Caki2 (cell line): ENCODE data around the gene NMUR1. TPM values are rescaled to one million over a fixed set of nuclear protein-coding genes. Genes with fewer than 3 reads are reported as not detected.
A peak's percentile ranks its signal among the peaks of the same experiment; 100 is the strongest.

Experiments
- DNase-seq: peaks from one replicate; pipeline ENCODE4 v3.0.0-alpha.2; 2015; ENCODE audit warnings: low read depth
- in situ Hi-C: cut with HindIII; loops from 2 replicates; pipeline ENCODE4 v1.10.0; 2016; ENCODE audit warnings: low sequenced_read_pairs, low pct_unique_long_range_greater_than_20kb, mixed read lengths
- total RNA-seq: library from RNA; depleted of rRNA; stranded (reverse); fragments of >200 nt; shearing (Covaris generic); gene quantifications from 2 replicates; pipeline ENCODE4 v1.2.3, GENCODE V29; 2014; ENCODE audit warnings: low replicate concordance

Gene NMUR1
- total RNA-seq, 1 experiment from 2014 or later: not detected

GRCh38 chr2:231512222-231512621 lies 18.0 kb downstream of the NMUR1 start:
- in situ Hi-C loops: no loop called here
- DNase-seq: no peak

GRCh38 chr2:231503766-231504165 lies 26.5 kb downstream of the NMUR1 start:
- in situ Hi-C loops: no loop called here
- DNase-seq: no peak

GRCh38 chr2:231502596-231502995 lies 27.6 kb downstream of the NMUR1 start:
- no peak for DNase-seq
- in situ Hi-C loops: no loop called here

GRCh38 chr2:231497651-231498050 lies 32.6 kb downstream of the NMUR1 start:
- in situ Hi-C loops: no loop called here
- DNase-seq: no peak

- no peak for DNase-seq
- in situ Hi-C loops: no loop called here
Measured at GRCh38 chr2:231494669-231495068, 35.6 kb downstream of the NMUR1 start.

GRCh38 chr2:231490801-231491200 lies 39.4 kb downstream of the NMUR1 start:
- in situ Hi-C loops: no loop called here
- DNase-seq: no peak

- in situ Hi-C loops: no loop called here
- no peak for DNase-seq
Measured at GRCh38 chr2:231489990-231490389, 40.3 kb downstream of the NMUR1 start.

- DNase-seq: no peak
- in situ Hi-C loops: no loop called here
Measured at GRCh38 chr2:231488331-231488730, 41.9 kb downstream of the NMUR1 start.

- no peak for DNase-seq
- in situ Hi-C loops: no loop called here
Measured at GRCh38 chr2:231486851-231487596, 43.2 kb downstream of the NMUR1 start.

- in situ Hi-C loops: no loop called here
- no peak for DNase-seq
Measured at GRCh38 chr2:231483398-231484329, 46.6 kb downstream of the NMUR1 start.

GRCh38 chr2:231482806-231483391 lies 47.3 kb downstream of the NMUR1 start:
- peak; percentile 34 for DNase-seq
- in situ Hi-C loops: no loop called here

- in situ Hi-C loops: no loop called here
Measured at GRCh38 chr2:231480781-231481180, 49.5 kb downstream of the NMUR1 start.

GRCh38 chr2:231479455-231479854 lies 50.8 kb downstream of the NMUR1 start:
- DNase-seq: no peak
- in situ Hi-C loops: no loop called here

More at GRCh38 chr2:231480781-231481180, 49.5 kb downstream of the NMUR1 start:
- no peak for DNase-seq

- no peak for DNase-seq
- in situ Hi-C loops: no loop called here
Measured at GRCh38 chr2:231476920-231477319, 53.3 kb downstream of the NMUR1 start.

- DNase-seq: no peak
- in situ Hi-C loops: no loop called here
Measured at GRCh38 chr2:231475965-231476364, 54.3 kb downstream of the NMUR1 start.
